Tibial nerve (tissue), 4 donors: ENCODE data around the gene CIBAR2. TPM values are rescaled to one million over a fixed set of nuclear protein-coding genes. Genes with fewer than 3 reads are reported as not detected.

Source experiments
- DNase-seq, 2 donors: peaks; one replicate each; pipeline ENCODE4 v3.0.0-alpha.2; 2019; ENCODE audit warnings: low spot score in 2 of 2
- H3K27ac ChIP-seq, 4 donors: fragments of 200-600 bp; sonication (generic) in 3 of 4; one replicate each; pipeline ENCODE4 v1.5.1; 2017 to 2019; ENCODE audit warnings: mild to moderate bottlenecking in 1 of 4
- H3K27me3 ChIP-seq, 2 donors: fragments of 200-600 bp; sonication (generic) in 1 of 2; one replicate each; pipeline versions ENCODE4 v1.5.1 to v1.6.0; 2017 to 2019
- H3K36me3 ChIP-seq, 3 donors: fragments of 200-600 bp; sonication (generic); one replicate each; pipeline ENCODE4 v1.5.1; 2018 to 2019
- H3K4me1 ChIP-seq, 4 donors: fragments of 200-600 bp; sonication (generic) in 3 of 4; one replicate each; pipeline ENCODE4 v1.5.1; 2017 to 2019
- H3K4me3 ChIP-seq, 4 donors: fragments of 200-600 bp; sonication (generic) in 3 of 4; one replicate each; pipeline ENCODE4 v1.5.1; 2017 to 2019; ENCODE audit warnings: mild to moderate bottlenecking in 1 of 4, moderate library complexity in 1 of 4
- H3K9me3 ChIP-seq, 4 donors: fragments of 200-600 bp; sonication (generic) in 3 of 4; one replicate each; pipeline ENCODE4 v1.5.1; 2017 to 2019
- CTCF ChIP-seq, 5 experiments: fragments of 200-600 bp in 3 of 5; fragments of 450-650 bp in 2 of 5; sonication (generic) in 3 of 5; IDR thresholded peaks; one replicate each; pipeline ENCODE4 v1.5.1; 2016 to 2019; ENCODE audit warnings: antibody characterized with exemption in 5 of 5, mild to moderate bottlenecking in 3 of 5, moderate library complexity in 2 of 5
- EP300 ChIP-seq, 2 donors: sonication (generic); formaldehyde crosslinking; IDR thresholded peaks; one replicate each; pipeline ENCODE4 v1.6.1; 2017; ENCODE audit warnings: antibody characterized with exemption in 2 of 2, mild to moderate bottlenecking in 1 of 2
- POLR2A ChIP-seq, 2 donors: fragments of 450-650 bp; IDR thresholded peaks; one replicate each; pipeline ENCODE4 v1.6.1; 2017; ENCODE audit warnings: antibody characterized with exemption in 2 of 2, mild to moderate bottlenecking in 2 of 2, moderate library complexity in 2 of 2
- WGBS, 2 donors: methylation state at CpG; one replicate each; pipeline ENCODE4 v1.1.5; 2018; 5-methylcytosine and 5-hydroxymethylcytosine counted together
- total RNA-seq, 4 donors: library from RNA; depleted of rRNA; stranded (reverse); fragments of >200 nt; gene quantifications; one replicate each; pipeline ENCODE4 v1.1.0, GENCODE V29; 2016

The CIBAR2 gene
- total RNA-seq, 4 donors from 2014 or later = not detected

GRCh38 chr16:85137323-85138072 lies 25.2 kb upstream of the CIBAR2 start:
- Histone ChIP-seq H3K9me3 (peaks cover 0 to 3% (median 0%) of the 10 kb centered on the region in 4 donors), H3K27ac (peak overlapping the region; percentile 60 to 88 (median 72)), H3K4me1 (peaks cover 0 to 50% (median 17%) of the 10 kb centered on the region in 4 donors), H3K27me3 (no peaks in the 10 kb centered on the region), H3K36me3 (no peaks in the 10 kb centered on the region), H3K4me3 (peak overlapping the region; percentile 8 to 50 (median 28))
- peak; percentile 90 to 92 for DNase-seq
- TF ChIP-seq CTCF (IDR thresholded peaks at IDR 0.05) = no peak
- peak; percentile 72 to 87 for TF ChIP-seq EP300 (IDR thresholded peaks at IDR 0.05)
- no peak for TF ChIP-seq POLR2A (IDR thresholded peaks at IDR 0.05)
- WGBS, 2 donors = 1 to 2% methylated on average over 23 to 28 of the region's 29 CpGs

- peak in 1 of 2 donors; percentile 42 for DNase-seq
- peaks cover 0 to 43% (median 17%) of the 10 kb centered on the region in 4 donors for H3K4me1 ChIP-seq
- WGBS, 2 donors = 53 to 55% methylated on average over 15 to 17 of the region's 17 CpGs
- peak overlapping the region; percentile 51 to 88 (median 71) for H3K27ac ChIP-seq
- H3K9me3 ChIP-seq = peaks cover 0 to 3% (median 0%) of the 10 kb centered on the region in 4 donors
- H3K27me3 ChIP-seq = no peaks in the 10 kb centered on the region
- H3K36me3 ChIP-seq = no peaks in the 10 kb centered on the region
- no peak for TF ChIP-seq POLR2A (IDR thresholded peaks at IDR 0.05)
- TF ChIP-seq CTCF (IDR thresholded peaks at IDR 0.05) = no peak
- TF ChIP-seq EP300 (IDR thresholded peaks at IDR 0.05) = no peak
- H3K4me3 ChIP-seq = peak overlapping the region in 3 of 4 donors; percentile 28 to 50 (median 29)
Measured at GRCh38 chr16:85136702-85137322, 24.5 kb upstream of the CIBAR2 start.

DNA sequence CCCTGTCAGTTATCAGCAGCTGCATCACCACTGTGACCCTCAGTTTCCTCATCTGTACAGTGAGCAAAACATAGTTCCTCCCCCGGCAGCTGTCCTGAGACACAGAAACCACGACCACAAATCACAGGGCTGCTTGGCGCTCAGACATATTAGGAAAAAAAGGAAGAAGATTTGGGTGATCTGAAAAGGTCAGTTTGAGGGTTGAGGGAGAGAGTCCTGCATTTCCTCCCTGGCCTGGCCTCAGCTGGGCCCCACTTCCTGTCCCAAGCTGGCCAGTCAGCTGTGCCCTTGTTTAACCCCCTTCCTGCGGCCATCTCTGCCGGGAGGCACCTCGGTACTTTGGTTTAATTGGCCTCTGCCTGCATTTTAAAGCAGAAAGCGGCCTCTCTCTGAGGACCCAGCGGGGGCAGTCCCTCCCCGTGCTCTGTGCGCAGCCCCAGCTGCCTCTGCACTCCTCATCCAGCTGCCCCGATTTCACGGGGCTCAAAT lies 24.0 kb upstream of the CIBAR2 start:
- 47 to 59% methylated on average over 12 of the region's 12 CpGs for WGBS, 2 donors
- TF ChIP-seq EP300 (IDR thresholded peaks at IDR 0.05) (peak in 1 of 2 donors; percentile 53), POLR2A (IDR thresholded peaks at IDR 0.05) (no peak)
- Histone ChIP-seq H3K27ac (peak overlapping the region; percentile 51 to 88 (median 71)), H3K36me3 (no peaks in the 10 kb centered on the region), H3K4me1 (peaks cover 0 to 44% (median 17%) of the 10 kb centered on the region in 4 donors), H3K27me3 (no peaks in the 10 kb centered on the region), H3K4me3 (no peak overlapping the region), H3K9me3 (peaks cover 0 to 3% (median 0%) of the 10 kb centered on the region in 4 donors)
- DNase-seq = peak in 1 of 2 donors; percentile 61

DNA sequence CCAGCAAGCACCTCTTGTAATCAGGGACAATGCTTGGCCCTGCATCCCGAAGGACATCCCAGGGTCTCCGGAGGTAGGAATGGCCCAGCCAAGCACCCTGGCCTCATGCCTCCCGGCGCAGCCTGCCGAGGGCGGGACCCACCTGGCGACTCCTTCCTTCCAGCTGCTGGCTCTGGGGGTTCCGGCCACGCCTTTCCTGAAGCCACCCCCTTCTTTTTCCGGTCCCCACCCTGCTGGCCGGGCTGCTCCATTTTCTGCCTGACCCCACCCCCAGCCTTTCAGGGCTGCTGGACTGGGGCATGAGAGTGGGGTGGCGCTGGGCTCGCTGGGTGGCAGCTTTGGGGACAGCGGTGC lies 22.5 kb upstream of the CIBAR2 start:
- Histone ChIP-seq H3K27me3 (no peaks in the 10 kb centered on the region), H3K36me3 (no peaks in the 10 kb centered on the region), H3K9me3 (peaks cover 0 to 3% (median 0%) of the 10 kb centered on the region in 4 donors), H3K4me3 (no peak overlapping the region), H3K4me1 (peaks cover 5 to 59% (median 32%) of the 10 kb centered on the region in 4 donors), H3K27ac (peak overlapping the region in 1 of 4 donors; percentile 88)
- WGBS, 2 donors = 77 to 88% methylated on average over 3 to 14 of the region's 14 CpGs
- TF ChIP-seq CTCF (IDR thresholded peaks at IDR 0.05) (no peak), POLR2A (IDR thresholded peaks at IDR 0.05) (no peak), EP300 (IDR thresholded peaks at IDR 0.05) (no peak)
- no peak for DNase-seq

GRCh38 chr16:85134076-85134788 lies 22.0 kb upstream of the CIBAR2 start:
- TF ChIP-seq POLR2A (IDR thresholded peaks at IDR 0.05) (no peak), CTCF (IDR thresholded peaks at IDR 0.05) (no peak), EP300 (IDR thresholded peaks at IDR 0.05) (no peak)
- Histone ChIP-seq H3K9me3 (peaks cover 0 to 3% (median 0%) of the 10 kb centered on the region in 4 donors), H3K4me1 (peaks cover 5 to 64% (median 36%) of the 10 kb centered on the region in 4 donors), H3K4me3 (no peak overlapping the region), H3K36me3 (no peaks in the 10 kb centered on the region), H3K27ac (no peak overlapping the region), H3K27me3 (no peaks in the 10 kb centered on the region)
- DNase-seq = no peak
- 91 to 92% methylated on average over 17 to 19 of the region's 19 CpGs for WGBS, 2 donors
